Dermis microvascular lymphatic vessel endothelial cell (primary cell): ENCODE data around the gene PIN4. TPM values are rescaled to one million over a fixed set of nuclear protein-coding genes. Genes with fewer than 3 reads are reported as not detected.
"Not testable (repeated sequence)": the region's sequence is repeated elsewhere in the genome, so short reads cannot be mapped to it uniquely, and the experiment has no call there.

Experiments used
- DNase-seq, 2 donors: peaks; one replicate each; pipeline versions ENCODE4 v3.0.0 to v3.0.0-alpha.2; 2010; ENCODE audit warnings: low read depth in 2 of 2
- total RNA-seq: library from RNA; depleted of rRNA; stranded (reverse); fragments of >200 nt; gene quantifications from 2 replicates; pipeline ENCODE4 v1.2.1, GENCODE V29; 2014

Gene PIN4
- 10.1 and 11.0 TPM in 2 replicates for total RNA-seq

GRCh38 chrX:72181178-72182125 lies at the start of gene PIN4:
TSS of gene PIN4 (plus strand) at chrX:72181757. CDS start at chrX:72181786, 29 bp downstream.
- DNase-seq = peak; percentile 94 to 96

GRCh38 chrX:72132456-72132855 lies 49.1 kb upstream of the PIN4 start:
- no peak for DNase-seq

- no peak for DNase-seq
Observed at GRCh38 chrX:72133851-72134546, 47.6 kb upstream of the PIN4 start.

- DNase-seq = no peak
Observed at GRCh38 chrX:72137846-72138495, 43.6 kb upstream of the PIN4 start.

- no peak for DNase-seq
Observed at GRCh38 chrX:72139538-72139937, 42.0 kb upstream of the PIN4 start.

- no peak for DNase-seq
Observed at GRCh38 chrX:72141372-72142004, 40.1 kb upstream of the PIN4 start.

GRCh38 chrX:72142094-72142793 lies 39.3 kb upstream of the PIN4 start:
- DNase-seq = no peak

GRCh38 chrX:72142794-72143608 lies 38.6 kb upstream of the PIN4 start:
- no peak for DNase-seq

GRCh38 chrX:72143609-72143907 lies 38.0 kb upstream of the PIN4 start:
- DNase-seq = no peak

GRCh38 chrX:72145181-72145580 lies 36.4 kb upstream of the PIN4 start:
- DNase-seq = no peak

- DNase-seq = no peak
Observed at GRCh38 chrX:72146527-72146926, 35.0 kb upstream of the PIN4 start.

- DNase-seq = no peak
Observed at GRCh38 chrX:72158773-72159172, 22.8 kb upstream of the PIN4 start.

- DNase-seq = no peak
Observed at GRCh38 chrX:72159769-72160168, 21.8 kb upstream of the PIN4 start.

GRCh38 chrX:72165551-72165950 lies 16.0 kb upstream of the PIN4 start:
- DNase-seq = no peak

- DNase-seq = peak; percentile 25 to 50
Observed at GRCh38 chrX:72169008-72169728, 12.4 kb upstream of the PIN4 start.

GRCh38 chrX:72176289-72176688 lies 5.3 kb upstream of the PIN4 start:
- not testable (repeated sequence) for DNase-seq

- no peak for DNase-seq
Observed at GRCh38 chrX:72176981-72177380, 4.6 kb upstream of the PIN4 start.

- no peak for DNase-seq
Observed at GRCh38 chrX:72180539-72180938, 1.0 kb upstream of the PIN4 start.

- no peak for DNase-seq
Observed at GRCh38 chrX:72182924-72183323, 1.4 kb downstream of the PIN4 start.
